Caco-2 (cell line): ENCODE results near the gene COG1. TPM values are rescaled to one million over a fixed set of nuclear protein-coding genes. Genes with fewer than 3 reads are reported as not detected.

Experiments used
- BruUV-seq: library from RNA; stranded (reverse); fragments of 400-500 nt; replicated peaks from 2 replicates; lab custom pipeline; 2021; lab: Mats Ljungman, UMichigan
- CTCF ChIA-PET: fragments of 300-600 bp; sonication (Branson Sonifier 250); formaldehyde crosslinking; loops from one replicate; lab custom pipeline; 2022; ENCODE audit warnings: antibody characterized with exemption; lab: Charles Lee
- POLR2A ChIA-PET: fragments of 300-600 bp; sonication (Branson Sonifier 250); formaldehyde crosslinking; loops from one replicate; lab custom pipeline; 2022; ENCODE audit warnings: antibody characterized with exemption; lab: Charles Lee
- DNase-seq, 2 experiments: peaks; one replicate each; pipeline versions ENCODE4 v3.0.0 to v3.0.0-alpha.2; 2020 to 2022
- H3K27me3 ChIP-seq: replicated peaks from 2 replicates; pipeline ENCODE4 v1.6.0; 2011; ENCODE audit warnings: low read length; ENCODE audit not compliant: control insufficient read depth, insufficient read depth
- H3K36me3 ChIP-seq: 2 replicates; pipeline ENCODE4 v1.5.1; 2011; ENCODE audit warnings: low read length; ENCODE audit not compliant: control insufficient read depth, insufficient read depth
- H3K4me1 ChIP-seq: fragments of 250-450 bp; sonication (Bioruptor Pico); 2 replicates; pipeline ENCODE4 v1.5.1; 2020; ENCODE audit warnings: mild to moderate bottlenecking
- H3K4me3 ChIP-seq: 2 replicates; pipeline ENCODE4 v1.5.1; 2011; ENCODE audit warnings: low read depth, mild to moderate bottlenecking, control low read depth, low read length
- H3K9me3 ChIP-seq: fragments of 250-450 bp; sonication (Bioruptor Pico); 2 replicates; pipeline ENCODE4 v1.5.1; 2020; ENCODE audit warnings: mild to moderate bottlenecking, moderate library complexity
- H3K27ac Mint-ChIP-seq: one replicate; pipeline ENCODE4 v1.8.0; 2022; ENCODE audit warnings: mixed read lengths; ENCODE audit not compliant: unreplicated experiment
- H3K27me3 Mint-ChIP-seq: one replicate; pipeline ENCODE4 v1.8.0; 2022; ENCODE audit warnings: mixed read lengths; ENCODE audit not compliant: insufficient read depth, unreplicated experiment
- H3K36me3 Mint-ChIP-seq: one replicate; pipeline ENCODE4 v1.8.0; 2022; ENCODE audit warnings: mild to moderate bottlenecking, mixed read lengths; ENCODE audit not compliant: insufficient read depth, unreplicated experiment
- H3K4me1 Mint-ChIP-seq: one replicate; pipeline ENCODE4 v1.8.0; 2022; ENCODE audit warnings: low read depth, mixed read lengths; ENCODE audit not compliant: unreplicated experiment
- H3K4me3 Mint-ChIP-seq: one replicate; pipeline ENCODE4 v1.8.0; 2022; ENCODE audit warnings: mild to moderate bottlenecking, moderate library complexity, mixed read lengths; ENCODE audit not compliant: unreplicated experiment
- H3K9me3 Mint-ChIP-seq: one replicate; pipeline ENCODE4 v1.8.0; 2022; ENCODE audit warnings: mixed read lengths; ENCODE audit not compliant: unreplicated experiment
- CTCF ChIP-seq, 2 experiments: fragments of 200-600 bp in 1 of 2; IDR thresholded peaks; 1 replicate in 1 of 2; 2 replicates in 1 of 2; pipeline versions ENCODE4 v1.5.1 to v1.8.0; 2011 to 2022; ENCODE audit warnings: antibody characterized with exemption in 1 of 2, control low read depth in 1 of 2, inconsistent platforms in 1 of 2, low read depth in 1 of 2, low read length in 1 of 2, mild to moderate bottlenecking in 1 of 2, moderate library complexity in 1 of 2; ENCODE audit not compliant: insufficient read depth in 1 of 2, severe bottlenecking in 1 of 2, unreplicated experiment in 1 of 2
- intact Hi-C: fragments of 100-400 bp; cut with micrococcal nuclease; formaldehyde crosslinking; loops from one replicate; pipeline ENCODE4 v1.10.0; 2022; ENCODE audit not compliant: unreplicated experiment
- total RNA-seq: library from RNA; stranded (reverse); gene quantifications from 2 replicates; pipeline ENCODE4 v1.2.3, GENCODE V29; 2022

COG1 gene
- total RNA-seq, 1 experiment from 2014 or later: 36.8 TPM

- Histone ChIP-seq H3K4me1 (peaks cover 27% of the 10 kb centered on the region), H3K4me3 (no peak overlapping the region), H3K27me3 (no peaks in the 10 kb centered on the region), H3K9me3 (no peaks in the 10 kb centered on the region), H3K36me3 (no peaks in the 10 kb centered on the region)
- POLR2A ChIA-PET: no interaction called here
- DNase-seq: no peak
- BruUV-seq: no TSS peak
- no peak overlapping the region for H3K27ac Mint-ChIP-seq
- H3K27me3 Mint-ChIP-seq: no peaks in the 10 kb centered on the region
- no peak overlapping the region for H3K4me3 Mint-ChIP-seq
- H3K9me3 Mint-ChIP-seq: no peaks in the 10 kb centered on the region
- H3K4me1 Mint-ChIP-seq: peaks cover 22% of the 10 kb centered on the region
- intact Hi-C loops: no loop called here
- peaks cover 21% of the 10 kb centered on the region for H3K36me3 Mint-ChIP-seq
- CTCF ChIA-PET: no interaction called here
- no peak for TF ChIP-seq CTCF (IDR thresholded peaks at IDR 0.05; ENCODE audit: insufficient read depth in 1 of 2, low read depth in 1 of 2, low read length in 1 of 2, severe bottlenecking in 1 of 2, unreplicated experiment in 1 of 2)
Measured at GRCh38 chr17:73224663-73225305, 31.9 kb downstream of the COG1 start.

DNA sequence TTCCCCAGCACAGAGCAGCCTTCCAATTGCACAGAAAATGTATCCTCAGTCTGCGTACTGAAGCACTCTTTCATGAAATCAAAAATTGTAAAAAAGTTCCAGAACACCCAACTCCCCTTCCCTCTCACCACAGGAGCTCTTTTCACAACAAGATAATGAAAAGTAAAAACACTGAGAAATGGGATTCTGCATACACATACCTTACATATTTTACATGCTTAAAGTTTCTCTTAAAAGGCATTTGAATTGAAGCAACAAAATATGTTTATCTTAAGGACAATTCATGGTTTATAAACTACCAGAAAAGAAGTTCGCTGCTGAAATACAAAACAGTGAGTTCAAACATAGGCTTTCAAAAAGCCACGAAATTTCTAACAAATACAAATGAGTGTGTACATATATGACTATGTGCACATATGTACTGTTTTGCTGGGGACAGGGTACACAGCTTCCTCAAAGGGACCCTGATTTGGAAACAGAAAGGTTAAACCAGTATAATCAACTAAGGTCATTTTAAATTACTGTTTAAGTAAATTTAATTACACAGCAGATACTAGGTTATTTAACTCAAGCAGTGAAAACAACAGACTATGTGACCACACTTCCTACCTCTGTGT is 33.8 kb downstream of the COG1 start:
- Mint-ChIP-seq H3K4me1 (peaks cover 22% of the 10 kb centered on the region), H3K27ac (peak overlapping the region; percentile 50), H3K36me3 (peaks cover 10% of the 10 kb centered on the region), H3K4me3 (peak overlapping the region; percentile 48), H3K9me3 (no peaks in the 10 kb centered on the region), H3K27me3 (no peaks in the 10 kb centered on the region)
- Histone ChIP-seq H3K27me3 (no peaks in the 10 kb centered on the region), H3K4me3 (no peak overlapping the region), H3K36me3 (no peaks in the 10 kb centered on the region), H3K4me1 (peaks cover 34% of the 10 kb centered on the region), H3K9me3 (no peaks in the 10 kb centered on the region)
- intact Hi-C loops: no loop called here
- TF ChIP-seq CTCF (IDR thresholded peaks at IDR 0.05; ENCODE audit: insufficient read depth in 1 of 2, low read depth in 1 of 2, low read length in 1 of 2, severe bottlenecking in 1 of 2, unreplicated experiment in 1 of 2): no peak
- ChIA-PET CTCF (no interaction called here), POLR2A (interaction anchor here (0.6 kb wide), 1 partner anchor 10 kb away, joined by 6 read pairs; no protein-coding TSS in a partner anchor)
- BruUV-seq: no TSS peak
- no peak for DNase-seq

- DNase-seq: no peak
- Mint-ChIP-seq H3K9me3 (no peaks in the 10 kb centered on the region), H3K27ac (no peak overlapping the region), H3K36me3 (peaks cover 17% of the 10 kb centered on the region), H3K4me3 (no peak overlapping the region), H3K27me3 (no peaks in the 10 kb centered on the region), H3K4me1 (peaks cover 22% of the 10 kb centered on the region)
- no peak for TF ChIP-seq CTCF (IDR thresholded peaks at IDR 0.05; ENCODE audit: insufficient read depth in 1 of 2, low read depth in 1 of 2, low read length in 1 of 2, severe bottlenecking in 1 of 2, unreplicated experiment in 1 of 2)
- H3K36me3 ChIP-seq: no peaks in the 10 kb centered on the region
- no peaks in the 10 kb centered on the region for H3K9me3 ChIP-seq
- no peaks in the 10 kb centered on the region for H3K27me3 ChIP-seq
- no TSS peak for BruUV-seq
- H3K4me3 ChIP-seq: no peak overlapping the region
- ChIA-PET CTCF (no interaction called here), POLR2A (no interaction called here)
- peaks cover 34% of the 10 kb centered on the region for H3K4me1 ChIP-seq
- intact Hi-C loops: no loop called here
Measured at GRCh38 chr17:73227379-73227778, 34.5 kb downstream of the COG1 start.
